Activated T-helper 9 cell treated with anti-CD3 and anti-CD28 coated beads, Interleukin-2, amount 50 U/mL, for 16 hours (primary cell): ENCODE data around the gene PDGFRB.

Experiments
- DNase-seq: peaks from one replicate; pipeline ENCODE4 v3.0.0-alpha.2; 2020; ENCODE audit warnings: low read depth

The PDGFRB gene

GRCh38 chr5:150065346-150065745, 90.3 kb downstream of the PDGFRB start:
- no peak for DNase-seq

GRCh38 chr5:150064681-150065220, 90.9 kb downstream of the PDGFRB start:
- no peak for DNase-seq
